Stimulated activated CD8-positive, alpha-beta memory T cell treated with anti-CD3 and anti-CD28 coated beads, Interleukin-15, amount 100 ng/mL, for 48 hours (primary cell): ENCODE data around the gene GADD45G.

Experiments used
- DNase-seq, 2 donors: peaks; one replicate each; pipeline ENCODE4 v3.0.0-alpha.2; 2020; ENCODE audit warnings: low read depth in 2 of 2

GADD45G gene

GRCh38 chr9:89604729-89605464 is at the start of gene GADD45G:
Gene GADD45G (plus strand): TSS chr9:89605012. CDS start chr9:89605122, 110 bp downstream.
- DNase-seq = peak; percentile 75 to 82

GRCh38 chr9:89555036-89555415 is 49.8 kb upstream of the GADD45G start:
- DNase-seq = no peak

GRCh38 chr9:89555451-89556375 is 49.1 kb upstream of the GADD45G start:
- no peak for DNase-seq

- DNase-seq = no peak
These were observed 46.5 kb upstream of the GADD45G start for GRCh38 chr9:89558196-89558899.

GRCh38 chr9:89558948-89559347 is 45.9 kb upstream of the GADD45G start:
- no peak for DNase-seq

GRCh38 chr9:89562186-89562814 is 42.5 kb upstream of the GADD45G start:
- no peak for DNase-seq

- DNase-seq = no peak
These were observed 41.1 kb upstream of the GADD45G start for GRCh38 chr9:89563571-89564345.

GRCh38 chr9:89564346-89564878 is 40.4 kb upstream of the GADD45G start:
- DNase-seq = no peak

GRCh38 chr9:89567649-89568048 is 37.2 kb upstream of the GADD45G start:
- DNase-seq = no peak

- DNase-seq = no peak
These were observed 30.5 kb upstream of the GADD45G start for GRCh38 chr9:89574309-89574708.

GRCh38 chr9:89576404-89576839 is 28.4 kb upstream of the GADD45G start:
- no peak for DNase-seq

- DNase-seq = no peak
These were observed 27.4 kb upstream of the GADD45G start for GRCh38 chr9:89577363-89577762.

GRCh38 chr9:89579741-89580385 is 24.9 kb upstream of the GADD45G start:
- no peak for DNase-seq

- no peak for DNase-seq
These were observed 18.5 kb upstream of the GADD45G start for GRCh38 chr9:89586311-89586710.

GRCh38 chr9:89588271-89588879 is 16.4 kb upstream of the GADD45G start:
- no peak for DNase-seq

- DNase-seq = no peak
These were observed 14.4 kb upstream of the GADD45G start for GRCh38 chr9:89590415-89590814.

- DNase-seq = no peak
These were observed 13.3 kb upstream of the GADD45G start for GRCh38 chr9:89591274-89592212.

GRCh38 chr9:89592213-89592815 is 12.5 kb upstream of the GADD45G start:
- no peak for DNase-seq
